ENCODE data around the gene ATOX1. TPM values are rescaled to one million over a fixed set of nuclear protein-coding genes. Genes with fewer than 3 reads are reported as not detected.

Gene ATOX1
- total RNA-seq, 1 experiment from 2014 or later: 954 TPM

- in situ Hi-C loops (cut with HindIII; ENCODE audit: low pct_unique_long_range_greater_than_20kb, low sequenced_read_pairs): no loop called here
These were observed 13.8 kb upstream of the ATOX1 start for GRCh38 chr5:151772029-151772845.

GRCh38 chr5:151771259-151772028 is 13.0 kb upstream of the ATOX1 start, which contains the start of gene G3BP1:
G3BP1 (plus strand) TSS chr5:151771954; CDS start chr5:151786621, 14,667 bp downstream.
- DNase-seq (ENCODE audit: low read depth, low spot score): peak; percentile 100
- in situ Hi-C loops (cut with HindIII; ENCODE audit: low pct_unique_long_range_greater_than_20kb, low sequenced_read_pairs): no loop called here

More at GRCh38 chr5:151772029-151772845, 13.8 kb upstream of the ATOX1 start:
- peak; percentile 47 for DNase-seq (ENCODE audit: low read depth, low spot score)

- in situ Hi-C loops (cut with HindIII; ENCODE audit: low pct_unique_long_range_greater_than_20kb, low sequenced_read_pairs): no loop called here
- peak; percentile 65 for DNase-seq (ENCODE audit: low read depth, low spot score)
These were observed 12.2 kb upstream of the ATOX1 start for GRCh38 chr5:151770383-151771258.

- DNase-seq (ENCODE audit: low read depth, low spot score): no peak
- in situ Hi-C loops (cut with HindIII; ENCODE audit: low pct_unique_long_range_greater_than_20kb, low sequenced_read_pairs): no loop called here
These were observed 8.5 kb upstream of the ATOX1 start for GRCh38 chr5:151766975-151767374.

GRCh38 chr5:151764801-151765200 is 6.4 kb upstream of the ATOX1 start:
- no peak for DNase-seq (ENCODE audit: low read depth, low spot score)
- in situ Hi-C loops (cut with HindIII; ENCODE audit: low pct_unique_long_range_greater_than_20kb, low sequenced_read_pairs): no loop called here

- DNase-seq (ENCODE audit: low read depth, low spot score): no peak
- in situ Hi-C loops (cut with HindIII; ENCODE audit: low pct_unique_long_range_greater_than_20kb, low sequenced_read_pairs): no loop called here
These were observed 346 bp downstream of the ATOX1 start for GRCh38 chr5:151758141-151758429.

GRCh38 chr5:151757233-151758140 is 944 bp downstream of the ATOX1 start:
- DNase-seq (ENCODE audit: low read depth, low spot score): no peak
- in situ Hi-C loops (cut with HindIII; ENCODE audit: low pct_unique_long_range_greater_than_20kb, low sequenced_read_pairs): no loop called here

GRCh38 chr5:151755383-151755782 is 3.0 kb downstream of the ATOX1 start:
- DNase-seq (ENCODE audit: low read depth, low spot score): peak; percentile 45
- in situ Hi-C loops (cut with HindIII; ENCODE audit: low pct_unique_long_range_greater_than_20kb, low sequenced_read_pairs): no loop called here

GRCh38 chr5:151751593-151751992 is 6.8 kb downstream of the ATOX1 start:
- in situ Hi-C loops (cut with HindIII; ENCODE audit: low pct_unique_long_range_greater_than_20kb, low sequenced_read_pairs): no loop called here
- DNase-seq (ENCODE audit: low read depth, low spot score): no peak

- in situ Hi-C loops (cut with HindIII; ENCODE audit: low pct_unique_long_range_greater_than_20kb, low sequenced_read_pairs): no loop called here
- no peak for DNase-seq (ENCODE audit: low read depth, low spot score)
These were observed 7.3 kb downstream of the ATOX1 start for GRCh38 chr5:151751091-151751490.

- in situ Hi-C loops (cut with HindIII; ENCODE audit: low pct_unique_long_range_greater_than_20kb, low sequenced_read_pairs): no loop called here
- no peak for DNase-seq (ENCODE audit: low read depth, low spot score)
These were observed 8.3 kb downstream of the ATOX1 start for GRCh38 chr5:151750121-151750520.

GRCh38 chr5:151745071-151745705 is 13.2 kb downstream of the ATOX1 start:
- peak; percentile 99 for DNase-seq (ENCODE audit: low read depth, low spot score)
- in situ Hi-C loops (cut with HindIII; ENCODE audit: low pct_unique_long_range_greater_than_20kb, low sequenced_read_pairs): no loop called here

- in situ Hi-C loops (cut with HindIII; ENCODE audit: low pct_unique_long_range_greater_than_20kb, low sequenced_read_pairs): no loop called here
- DNase-seq (ENCODE audit: low read depth, low spot score): no peak
These were observed 14.9 kb downstream of the ATOX1 start for GRCh38 chr5:151743530-151743929.

- in situ Hi-C loops (cut with HindIII; ENCODE audit: low pct_unique_long_range_greater_than_20kb, low sequenced_read_pairs): no loop called here
- DNase-seq (ENCODE audit: low read depth, low spot score): peak; percentile 72
These were observed 15.5 kb downstream of the ATOX1 start for GRCh38 chr5:151742870-151743294.

GRCh38 chr5:151741678-151742423 is 16.6 kb downstream of the ATOX1 start:
- DNase-seq (ENCODE audit: low read depth, low spot score): no peak
- in situ Hi-C loops (cut with HindIII; ENCODE audit: low pct_unique_long_range_greater_than_20kb, low sequenced_read_pairs): no loop called here

GRCh38 chr5:151740958-151741373 is 17.5 kb downstream of the ATOX1 start:
- in situ Hi-C loops (cut with HindIII; ENCODE audit: low pct_unique_long_range_greater_than_20kb, low sequenced_read_pairs): no loop called here
- no peak for DNase-seq (ENCODE audit: low read depth, low spot score)

Data from SK-MEL-5 (cell line).